DND-41 (cell line): ENCODE results near the gene PTPRN2.

Experiments
- ATAC-seq: fragments of 200-7000 bp; cut with Tn5 transposase; 3 replicates; pipeline ENCODE4 v1.9.1; 2021; ENCODE audit warnings: low read depth; ENCODE audit not compliant: insufficient read depth
- DNase-seq: peaks from one replicate; pipeline ENCODE4 v3.0.0-alpha.2; 2020
- H2AFZ ChIP-seq: 2 replicates; pipeline ENCODE4 v1.6.0; 2012; ENCODE audit warnings: low read depth, low read length
- H3K27ac ChIP-seq: 2 replicates; pipeline ENCODE4 v1.5.1; 2012; ENCODE audit warnings: low read length, inconsistent platforms
- H3K27me3 ChIP-seq: fragments of 200-600 bp; sonication (generic); 2 replicates; pipeline ENCODE4 v1.6.0; 2012; ENCODE audit warnings: low read length, mild to moderate bottlenecking, inconsistent platforms; ENCODE audit not compliant: insufficient read depth, poor library complexity
- H3K36me3 ChIP-seq: 2 replicates; pipeline ENCODE4 v1.5.1; 2012; ENCODE audit warnings: low read length, inconsistent platforms; ENCODE audit not compliant: insufficient read depth
- H3K4me1 ChIP-seq: 2 replicates; pipeline ENCODE4 v1.5.1; 2012; ENCODE audit warnings: mild to moderate bottlenecking, low read length; ENCODE audit not compliant: insufficient read depth
- H3K4me2 ChIP-seq: 2 replicates; pipeline ENCODE4 v1.6.0; 2012; ENCODE audit warnings: mild to moderate bottlenecking, moderate library complexity, low read length, inconsistent platforms; ENCODE audit not compliant: insufficient read depth
- H3K4me3 ChIP-seq, 2 experiments: fragments of 200-600 bp in 1 of 2; shearing (Covaris generic) in 1 of 2; 2 replicates each; pipeline ENCODE4 v1.5.1; 2012 to 2016; ENCODE audit warnings: inconsistent platforms in 2 of 2, low read length in 2 of 2, mild to moderate bottlenecking in 2 of 2, low read depth in 1 of 2, moderate library complexity in 1 of 2
- H3K79me2 ChIP-seq: 2 replicates; pipeline ENCODE4 v1.6.0; 2012; ENCODE audit warnings: low read length, inconsistent platforms; ENCODE audit not compliant: insufficient read depth
- H3K9ac ChIP-seq: 2 replicates; pipeline ENCODE4 v1.6.0; 2012; ENCODE audit warnings: low read depth, mild to moderate bottlenecking, inconsistent platforms, low read length, moderate library complexity
- H3K9me3 ChIP-seq: 2 replicates; pipeline ENCODE4 v1.5.1; 2012; ENCODE audit warnings: low read length, moderate library complexity, mild to moderate bottlenecking, inconsistent platforms; ENCODE audit not compliant: insufficient read depth, severe bottlenecking
- H4K20me1 ChIP-seq: 2 replicates; pipeline ENCODE4 v1.6.0; 2012; ENCODE audit warnings: low read length; ENCODE audit not compliant: insufficient read depth
- EZH2 ChIP-seq: IDR thresholded peaks from 3 replicates; pipeline ENCODE4 v1.6.1; 2012; ENCODE audit warnings: borderline replicate concordance, low read depth, mild to moderate bottlenecking, moderate library complexity, low read length, inconsistent platforms; ENCODE audit not compliant: severe bottlenecking
- TF ChIP-seq, protein P1 (sequence below): IDR thresholded peaks from 2 replicates; pipeline ENCODE4 v1.5.1; 2012; ENCODE audit warnings: borderline replicate concordance, low read length, moderate library complexity, mild to moderate bottlenecking; ENCODE audit not compliant: poor library complexity, severe bottlenecking; ENCODE audit errors: extremely low read depth

The PTPRN2 gene

DNA sequence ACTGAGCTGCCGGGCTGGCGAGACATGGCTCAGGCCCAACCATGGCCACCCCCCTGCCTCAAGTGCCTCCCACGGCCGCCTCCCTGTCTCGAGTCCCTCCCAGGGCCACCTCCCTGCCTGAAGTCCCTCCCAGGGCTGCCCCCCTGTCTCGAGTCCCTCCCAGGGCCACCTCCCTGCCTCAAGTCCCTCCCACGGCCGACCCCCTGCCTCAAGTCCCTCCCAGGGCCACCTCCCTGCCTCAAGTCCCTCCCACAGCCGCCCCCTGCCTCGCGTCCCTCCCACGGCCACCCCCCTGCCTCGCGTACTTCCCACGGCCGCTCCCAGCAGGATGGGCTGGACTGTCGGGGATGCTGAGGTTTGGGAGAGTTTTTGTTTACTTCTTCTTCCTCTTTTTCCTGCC, 462.5 kb downstream of the PTPRN2 start:
- TF ChIP-seq, protein P1, sequence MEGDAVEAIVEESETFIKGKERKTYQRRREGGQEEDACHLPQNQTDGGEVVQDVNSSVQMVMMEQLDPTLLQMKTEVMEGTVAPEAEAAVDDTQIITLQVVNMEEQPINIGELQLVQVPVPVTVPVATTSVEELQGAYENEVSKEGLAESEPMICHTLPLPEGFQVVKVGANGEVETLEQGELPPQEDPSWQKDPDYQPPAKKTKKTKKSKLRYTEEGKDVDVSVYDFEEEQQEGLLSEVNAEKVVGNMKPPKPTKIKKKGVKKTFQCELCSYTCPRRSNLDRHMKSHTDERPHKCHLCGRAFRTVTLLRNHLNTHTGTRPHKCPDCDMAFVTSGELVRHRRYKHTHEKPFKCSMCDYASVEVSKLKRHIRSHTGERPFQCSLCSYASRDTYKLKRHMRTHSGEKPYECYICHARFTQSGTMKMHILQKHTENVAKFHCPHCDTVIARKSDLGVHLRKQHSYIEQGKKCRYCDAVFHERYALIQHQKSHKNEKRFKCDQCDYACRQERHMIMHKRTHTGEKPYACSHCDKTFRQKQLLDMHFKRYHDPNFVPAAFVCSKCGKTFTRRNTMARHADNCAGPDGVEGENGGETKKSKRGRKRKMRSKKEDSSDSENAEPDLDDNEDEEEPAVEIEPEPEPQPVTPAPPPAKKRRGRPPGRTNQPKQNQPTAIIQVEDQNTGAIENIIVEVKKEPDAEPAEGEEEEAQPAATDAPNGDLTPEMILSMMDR: no peak
- no peak for TF ChIP-seq EZH2
- no peak overlapping the region for H2AFZ ChIP-seq
- DNase-seq (no peak), ATAC-seq (no peak)
- no peaks in the 10 kb centered on the region for H4K20me1 ChIP-seq
- no peaks in the 10 kb centered on the region for H3K27me3 ChIP-seq
- no peaks in the 10 kb centered on the region for H3K36me3 ChIP-seq
- no peak overlapping the region for H3K4me2 ChIP-seq
- H3K9me3 ChIP-seq: no peaks in the 10 kb centered on the region
- no peaks in the 10 kb centered on the region for H3K79me2 ChIP-seq
- no peak overlapping the region for H3K4me3 ChIP-seq
- no peak overlapping the region for H3K27ac ChIP-seq
- H3K9ac ChIP-seq: no peak overlapping the region
- no peaks in the 10 kb centered on the region for H3K4me1 ChIP-seq

DNA sequence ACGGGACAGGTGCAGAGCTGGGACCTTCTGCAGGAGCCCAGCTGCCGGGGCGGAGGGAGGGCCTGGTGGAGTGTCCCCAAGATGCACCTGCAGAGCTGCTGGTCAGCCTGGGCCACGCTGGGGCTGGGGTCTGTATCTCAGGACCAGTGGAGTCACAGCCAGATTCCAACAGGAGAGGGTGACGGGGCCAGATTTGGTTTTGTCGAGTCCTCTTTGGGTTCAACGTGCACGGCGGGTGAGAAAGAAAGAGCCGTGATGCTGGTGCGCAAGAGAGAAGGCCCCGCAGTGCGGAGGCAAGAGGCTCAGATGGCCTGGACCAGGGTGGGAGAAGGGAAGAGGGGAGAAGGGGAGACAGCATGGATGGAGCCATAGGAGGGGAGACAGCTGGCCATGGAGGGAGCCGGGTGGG, 462.9 kb downstream of the PTPRN2 start:
- no peak overlapping the region for H3K27ac ChIP-seq
- ATAC-seq (no peak), DNase-seq (no peak)
- H2AFZ ChIP-seq: no peak overlapping the region
- H3K4me3 ChIP-seq: no peak overlapping the region
- no peaks in the 10 kb centered on the region for H3K36me3 ChIP-seq
- no peaks in the 10 kb centered on the region for H3K4me1 ChIP-seq
- H3K9ac ChIP-seq: no peak overlapping the region
- H3K4me2 ChIP-seq: no peak overlapping the region
- TF ChIP-seq, protein P1: no peak
- no peak for TF ChIP-seq EZH2
- no peaks in the 10 kb centered on the region for H3K27me3 ChIP-seq
- H3K9me3 ChIP-seq: no peaks in the 10 kb centered on the region
- H3K79me2 ChIP-seq: no peaks in the 10 kb centered on the region
- H4K20me1 ChIP-seq: no peaks in the 10 kb centered on the region

GRCh38 chr7:158123753-158124152, 463.9 kb downstream of the PTPRN2 start:
- TF ChIP-seq EZH2: no peak
- TF ChIP-seq, protein P1: no peak
- H3K27me3 ChIP-seq: no peaks in the 10 kb centered on the region
- no peak for ATAC-seq

DNA sequence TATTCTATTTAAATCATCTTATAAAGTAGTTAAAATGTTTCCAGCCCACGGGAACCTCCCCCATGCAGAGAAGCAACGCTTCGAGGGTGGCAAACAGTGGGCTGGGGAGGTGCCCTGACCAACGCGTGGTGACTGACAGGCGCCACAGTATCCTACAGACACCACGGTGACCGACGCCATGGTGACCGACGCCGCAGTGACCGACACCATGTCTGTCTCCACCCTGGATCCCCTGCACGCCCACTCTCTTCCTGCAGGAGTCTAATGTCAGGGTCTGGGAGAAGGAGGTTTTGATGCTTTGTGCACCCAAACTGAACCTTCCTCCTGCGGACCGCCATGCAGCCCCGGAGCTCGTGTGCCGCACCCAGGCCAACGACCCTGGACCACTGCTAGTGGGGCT, 464.4 kb downstream of the PTPRN2 start:
- Histone ChIP-seq H3K9ac (no peak overlapping the region), H3K4me3 (no peak overlapping the region), H3K4me1 (no peaks in the 10 kb centered on the region), H2AFZ (no peak overlapping the region), H3K4me2 (no peak overlapping the region), H3K27me3 (no peaks in the 10 kb centered on the region), H3K36me3 (no peaks in the 10 kb centered on the region), H4K20me1 (no peaks in the 10 kb centered on the region), H3K27ac (no peak overlapping the region), H3K79me2 (no peaks in the 10 kb centered on the region), H3K9me3 (peaks cover 5% of the 10 kb centered on the region)
- DNase-seq (no peak), ATAC-seq (no peak)
- TF ChIP-seq, protein P1: no peak
- TF ChIP-seq EZH2: no peak

More at GRCh38 chr7:158123753-158124152, 463.9 kb downstream of the PTPRN2 start:
- Histone ChIP-seq H3K9me3 (peaks cover 1% of the 10 kb centered on the region), H3K79me2 (no peaks in the 10 kb centered on the region), H3K36me3 (no peaks in the 10 kb centered on the region), H3K4me3 (no peak overlapping the region), H3K9ac (no peak overlapping the region), H4K20me1 (no peaks in the 10 kb centered on the region), H3K4me2 (no peak overlapping the region), H2AFZ (no peak overlapping the region), H3K4me1 (no peaks in the 10 kb centered on the region), H3K27ac (no peak overlapping the region)
- DNase-seq: no peak
